Ovary (tissue), 9 donors: Measurements from ENCODE around the gene CTDSPL2. TPM values are rescaled to one million over a fixed set of nuclear protein-coding genes. Genes with fewer than 3 reads are reported as not detected.
A peak's percentile ranks its signal among the peaks of the same experiment; 100 is the strongest.

ENCODE experiments used
- DNase-seq, 5 donors: peaks; one replicate each; pipeline ENCODE4 v3.0.0-alpha.2; 2019 to 2020
- H3K27ac ChIP-seq, 2 donors: fragments of 200-600 bp; one replicate each; pipeline versions ENCODE4 v1.5.1 to v1.8.0; 2019 to 2022
- H3K27me3 ChIP-seq: fragments of 200-600 bp; one replicate; pipeline ENCODE4 v1.8.0; 2022
- H3K36me3 ChIP-seq: fragments of 200-600 bp; sonication (generic); one replicate; pipeline ENCODE4 v1.5.1; 2019
- H3K4me1 ChIP-seq: one replicate; pipeline ENCODE4 v1.8.1; 2013; ENCODE audit warnings: mild to moderate bottlenecking, moderate library complexity; ENCODE audit not compliant: insufficient read depth
- H3K4me3 ChIP-seq: fragments of 200-600 bp; sonication (generic); one replicate; pipeline ENCODE4 v1.5.1; 2017
- H3K9me3 ChIP-seq, 2 donors: fragments of 200-600 bp in 1 of 2; sonication (generic) in 1 of 2; one replicate each; pipeline versions ENCODE4 v1.5.1 to v1.8.1; 2013 to 2019; ENCODE audit warnings: mild to moderate bottlenecking in 1 of 2, moderate library complexity in 1 of 2
- EP300 ChIP-seq: sonication (generic); formaldehyde crosslinking; IDR thresholded peaks from one replicate; pipeline ENCODE4 v1.6.1; 2017; ENCODE audit warnings: antibody characterized with exemption
- POLR2A ChIP-seq: fragments of 450-650 bp; IDR thresholded peaks from one replicate; pipeline ENCODE4 v1.6.1; 2017; ENCODE audit warnings: antibody characterized with exemption, mild to moderate bottlenecking, moderate library complexity
- WGBS, 3 donors: extraction: QIAGEN DNeasy Blood & Tissue Kit in 1 of 3; methylation state at CpG; one replicate each; pipeline versions ENCODE4 v1.1.5 to v1.1.7; 2013 to 2017; 5-methylcytosine and 5-hydroxymethylcytosine counted together
- intact Hi-C, 4 donors: fragments of 100-400 bp; cut with DNase I; formaldehyde crosslinking; loops; one replicate each; pipeline versions ENCODE4 v1.11.0 to v1.15.1; 2022 to 2023
- polyA plus RNA-seq, 2 donors: library from polyadenylated mRNA; stranded (reverse); fragments of 200-250 nt in 1 of 2; fragments of 350-450 nt in 1 of 2; fragmentation: Illumina TruSeq in 1 of 2; extraction: RNeasy Lipid Tissue Mini Kit (QIAGEN cat#74804) in 1 of 2; gene quantifications; one replicate each; pipeline ENCODE4 v1.2.3, GENCODE V29; 2013 to 2014
- total RNA-seq, 7 donors: library from RNA; depleted of rRNA in 2 of 7; stranded (reverse); fragments of >200 nt in 2 of 7; fragmentation: NEBNext Ultra II Directional in 3 of 7; extraction: Animal tissue kit (Norgen Biotek cat#: 25700) in 3 of 7; gene quantifications; one replicate each; pipeline versions ENCODE4 v1.1.0 to v1.2.4, GENCODE V29; 2016 to 2023
- TF ChIP-seq, protein P1 (sequence below), 3 donors: fragments of 450-650 bp in 2 of 3; fragments of 200-600 bp in 1 of 3; IDR thresholded peaks; one replicate each; pipeline versions ENCODE4 v1.5.1 to v1.8.0; 2016 to 2022; ENCODE audit warnings: antibody characterized with exemption in 3 of 3, mild to moderate bottlenecking in 1 of 3
- donor health status: DM: no; HTN: no; CAD: no; lungs with moderate emphysema.
- donor health status: DM: no; HTN: no; CAD: no.
- donor health status: Bipolar disorder and iron deficiency.
- donor health status: DM: yes; HTN: yes; CAD: no.
- donor health status: DM: no; HTN: no; CAD: no.
- donor health status: DM: yes; HTN: yes; CAD: no.

CTDSPL2 gene
- total and polyA plus RNA-seq, 9 donors = 11.3 to 54.1 (median 46.9) TPM

DNA sequence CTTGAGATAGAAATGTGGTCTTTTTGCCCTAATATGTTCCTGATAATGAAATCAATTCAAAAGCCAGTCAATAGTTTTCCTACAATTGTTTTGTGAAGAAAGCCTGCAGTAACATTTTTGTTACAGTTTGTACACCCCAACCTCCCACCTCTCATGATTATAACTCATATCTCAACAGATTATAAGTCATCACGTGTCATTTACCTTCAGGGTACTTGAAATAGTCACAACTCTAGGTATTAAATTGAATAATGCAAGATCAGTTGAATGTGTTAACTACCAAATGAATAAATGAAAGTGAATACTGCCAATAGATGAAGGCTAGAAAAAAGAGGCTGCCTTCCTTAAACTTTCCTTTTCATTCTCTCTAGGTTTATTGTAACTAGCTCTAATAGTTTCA lies 32.9 kb upstream of the CTDSPL2 start:
- H3K4me3 ChIP-seq = no peak overlapping the region
- intact Hi-C loops = no loop called here
- WGBS, 3 donors = 84 to 91% (median 88%) methylated on average over 1 of the region's 1 CpG

DNA sequence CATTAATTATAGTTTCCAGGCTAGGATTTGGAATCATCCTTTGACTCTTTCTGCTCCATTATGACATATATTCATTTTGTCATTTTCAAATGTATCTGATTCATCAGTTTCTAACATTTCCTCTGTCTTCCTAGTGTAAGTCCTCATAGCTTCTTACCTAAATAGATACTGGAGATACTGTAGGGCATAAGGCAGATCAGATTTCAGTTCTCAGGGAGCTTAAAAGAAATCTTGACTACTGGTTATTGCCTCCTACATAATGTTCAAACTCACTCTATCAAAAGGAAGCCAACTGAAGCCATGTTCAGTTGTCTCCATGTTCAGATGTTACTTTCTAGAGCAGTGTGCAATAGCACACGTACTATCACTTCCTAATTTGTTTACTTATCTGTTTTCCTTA lies 29.6 kb upstream of the CTDSPL2 start:
- WGBS, 3 donors = 82 to 94% (median 88%) methylated on average over 1 of the region's 1 CpG

More for the DNA sequence above, 32.9 kb upstream of the CTDSPL2 start:
- no peak for DNase-seq
- no peak overlapping the region for H3K27ac ChIP-seq
- H3K36me3 ChIP-seq = no peaks in the 10 kb centered on the region
- no peaks in the 10 kb centered on the region for H3K9me3 ChIP-seq
- no peaks in the 10 kb centered on the region for H3K4me1 ChIP-seq
- no peaks in the 10 kb centered on the region for H3K27me3 ChIP-seq
- TF ChIP-seq POLR2A (no peak), EP300 (no peak)
- TF ChIP-seq, protein P1, sequence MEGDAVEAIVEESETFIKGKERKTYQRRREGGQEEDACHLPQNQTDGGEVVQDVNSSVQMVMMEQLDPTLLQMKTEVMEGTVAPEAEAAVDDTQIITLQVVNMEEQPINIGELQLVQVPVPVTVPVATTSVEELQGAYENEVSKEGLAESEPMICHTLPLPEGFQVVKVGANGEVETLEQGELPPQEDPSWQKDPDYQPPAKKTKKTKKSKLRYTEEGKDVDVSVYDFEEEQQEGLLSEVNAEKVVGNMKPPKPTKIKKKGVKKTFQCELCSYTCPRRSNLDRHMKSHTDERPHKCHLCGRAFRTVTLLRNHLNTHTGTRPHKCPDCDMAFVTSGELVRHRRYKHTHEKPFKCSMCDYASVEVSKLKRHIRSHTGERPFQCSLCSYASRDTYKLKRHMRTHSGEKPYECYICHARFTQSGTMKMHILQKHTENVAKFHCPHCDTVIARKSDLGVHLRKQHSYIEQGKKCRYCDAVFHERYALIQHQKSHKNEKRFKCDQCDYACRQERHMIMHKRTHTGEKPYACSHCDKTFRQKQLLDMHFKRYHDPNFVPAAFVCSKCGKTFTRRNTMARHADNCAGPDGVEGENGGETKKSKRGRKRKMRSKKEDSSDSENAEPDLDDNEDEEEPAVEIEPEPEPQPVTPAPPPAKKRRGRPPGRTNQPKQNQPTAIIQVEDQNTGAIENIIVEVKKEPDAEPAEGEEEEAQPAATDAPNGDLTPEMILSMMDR (IDR thresholded peaks at IDR 0.05) = no peak

DNA sequence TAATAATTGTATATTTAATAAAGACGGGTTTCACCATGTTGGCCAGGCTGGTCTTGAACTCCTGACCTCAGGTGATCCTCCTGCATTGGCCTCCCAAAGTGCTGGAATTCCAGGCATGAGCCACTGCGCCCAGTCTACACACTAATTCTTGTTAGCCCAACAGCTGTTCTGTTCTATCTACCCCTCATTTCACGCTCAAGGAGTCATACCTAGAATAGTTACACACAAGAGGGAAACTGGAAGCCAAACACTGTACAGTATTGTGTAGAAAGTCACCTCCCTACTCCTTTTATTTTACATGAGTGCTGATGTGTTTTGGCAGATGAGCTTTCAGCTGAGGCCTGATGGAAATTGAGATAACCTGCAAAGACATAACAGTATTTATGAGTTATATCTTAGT lies 13.4 kb upstream of the CTDSPL2 start:
- H3K27ac ChIP-seq = no peak overlapping the region
- no peak for DNase-seq
- no peaks in the 10 kb centered on the region for H3K36me3 ChIP-seq
- H3K27me3 ChIP-seq = no peaks in the 10 kb centered on the region
- intact Hi-C loops = no loop called here
- H3K4me1 ChIP-seq = no peaks in the 10 kb centered on the region
- H3K4me3 ChIP-seq = no peak overlapping the region
- H3K9me3 ChIP-seq = no peaks in the 10 kb centered on the region
- TF ChIP-seq, protein P1 (IDR thresholded peaks at IDR 0.05) = no peak
- TF ChIP-seq EP300 = no peak
- TF ChIP-seq POLR2A = no peak
- 95 to 99% (median 95%) methylated on average over 3 of the region's 3 CpGs for WGBS, 3 donors

More for the DNA sequence above, 29.6 kb upstream of the CTDSPL2 start:
- Histone ChIP-seq H3K4me1 (no peaks in the 10 kb centered on the region), H3K36me3 (no peaks in the 10 kb centered on the region), H3K27ac (no peak overlapping the region), H3K4me3 (no peak overlapping the region), H3K9me3 (no peaks in the 10 kb centered on the region), H3K27me3 (no peaks in the 10 kb centered on the region)
- DNase-seq = no peak
- TF ChIP-seq EP300 (no peak), POLR2A (no peak)
- TF ChIP-seq, protein P1 (IDR thresholded peaks at IDR 0.05) = no peak
- intact Hi-C loops = no loop called here

DNA sequence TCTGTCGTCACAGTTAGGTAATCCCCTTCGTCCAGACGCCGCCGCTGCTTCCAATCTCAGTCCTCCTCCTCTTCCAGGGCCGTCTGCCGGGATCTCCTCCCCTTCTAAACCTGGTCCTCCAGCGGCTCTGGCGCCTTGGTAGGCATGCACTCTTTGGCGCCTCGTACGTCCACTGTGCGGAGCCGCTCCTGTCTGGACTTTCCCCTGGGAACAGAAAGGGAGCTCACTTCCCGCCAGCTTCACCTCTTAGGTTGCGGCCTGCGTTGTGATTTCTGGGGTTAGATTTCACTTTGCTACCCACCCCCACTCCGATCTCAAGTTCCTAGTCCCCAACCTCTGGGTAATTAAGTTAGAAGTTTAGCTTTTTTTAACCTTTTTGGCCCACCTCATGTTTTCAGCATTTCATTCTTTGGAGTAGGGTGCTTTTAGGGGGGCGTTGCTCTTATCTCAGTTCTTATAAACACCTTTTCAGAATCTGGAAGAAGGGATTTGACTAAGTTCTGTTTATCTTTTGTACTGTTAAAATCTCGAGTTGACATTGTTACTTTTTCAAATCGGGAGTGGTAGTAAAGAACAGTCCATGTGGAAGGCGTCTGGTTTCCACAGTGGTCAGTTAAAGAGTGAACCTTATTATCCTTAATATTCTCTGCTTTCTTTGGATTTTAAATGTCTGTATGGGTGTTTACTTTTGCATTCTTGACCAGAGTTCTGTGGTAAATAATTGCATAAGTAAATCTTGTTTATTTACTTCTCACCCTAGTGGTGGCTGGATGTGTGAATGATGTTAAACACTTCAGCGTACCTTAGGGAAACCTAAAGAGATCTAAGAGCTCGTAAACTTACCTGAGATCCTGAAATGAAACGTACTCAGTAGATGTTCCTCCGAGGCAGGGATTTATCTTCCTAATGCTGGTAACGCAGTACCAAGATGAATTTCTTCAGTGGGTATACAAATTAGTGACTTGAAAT lies 611 bp downstream of the CTDSPL2 start:
- Histone ChIP-seq H3K27me3 (no peaks in the 10 kb centered on the region), H3K4me3 (peak overlapping the region; percentile 69), H3K4me1 (peaks cover 1% of the 10 kb centered on the region), H3K9me3 (no peaks in the 10 kb centered on the region), H3K27ac (peak overlapping the region; percentile 73 to 97), H3K36me3 (no peaks in the 10 kb centered on the region)
- TF ChIP-seq, protein P1 (IDR thresholded peaks at IDR 0.05) = no peak
- no peak for TF ChIP-seq POLR2A
- TF ChIP-seq EP300 = no peak
- 1% methylated on average over 27 of the region's 27 CpGs for WGBS, 3 donors
- intact Hi-C loops = loop anchor here in 1 of 4 donors (5.0 kb wide), 2 partner anchors 109 to 141 kb away; partner anchors contain the start of genes EIF3J and GOLM2
- DNase-seq = no peak
